GM21515 (cell line): ENCODE measurements around the gene CCNQ.

Experiments used
- ATAC-seq: cut with Tn5 transposase; IDR thresholded peaks from one replicate; pipeline ENCODE4 v1.9.1; 2021; ENCODE audit not compliant: unreplicated experiment

CCNQ gene

DNA sequence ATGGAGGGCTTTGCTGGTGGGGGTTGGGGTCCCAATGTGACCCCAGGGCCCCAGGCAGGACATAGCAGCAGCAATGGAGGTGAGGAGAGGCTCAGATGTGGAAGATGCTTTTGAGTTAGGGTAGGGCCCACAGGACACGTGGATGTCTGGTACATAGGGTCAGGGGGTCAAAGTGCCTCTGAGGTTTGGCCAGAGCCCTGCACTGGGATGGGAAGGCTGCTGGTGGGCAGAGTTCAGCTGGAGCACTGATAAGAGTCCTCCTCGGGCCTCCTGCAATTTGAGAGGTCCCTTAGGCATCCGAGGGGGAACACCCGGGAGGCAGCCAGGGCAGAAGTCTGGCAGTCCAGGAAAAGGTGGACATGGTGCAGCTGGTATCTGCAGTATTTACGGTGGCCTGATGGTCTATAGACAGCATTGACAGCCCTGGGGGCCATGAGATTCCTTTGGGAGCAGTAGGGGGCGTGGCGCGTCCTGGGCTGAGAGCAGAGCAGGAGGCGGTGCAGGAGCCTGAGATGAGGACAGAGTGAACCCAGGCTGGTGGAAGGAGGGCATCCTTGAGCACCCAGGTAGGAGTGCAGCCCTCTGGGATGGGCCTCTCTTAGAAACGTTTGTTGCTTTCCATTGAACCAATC lies 22.6 kb downstream of the CCNQ start:
- ATAC-seq, result no peak

GRCh38 chrX:153573984-153574383 lies 25.0 kb downstream of the CCNQ start:
- no peak for ATAC-seq

GRCh38 chrX:153572601-153573000 lies 26.3 kb downstream of the CCNQ start:
- no peak for ATAC-seq

- ATAC-seq, result no peak
Observed at GRCh38 chrX:153571534-153571908, 27.4 kb downstream of the CCNQ start.

- ATAC-seq, result no peak
Observed at GRCh38 chrX:153569475-153569874, 29.5 kb downstream of the CCNQ start.

GRCh38 chrX:153568451-153569011 lies 30.4 kb downstream of the CCNQ start:
- no peak for ATAC-seq

GRCh38 chrX:153565996-153566580 lies 32.9 kb downstream of the CCNQ start:
- no peak for ATAC-seq

DNA sequence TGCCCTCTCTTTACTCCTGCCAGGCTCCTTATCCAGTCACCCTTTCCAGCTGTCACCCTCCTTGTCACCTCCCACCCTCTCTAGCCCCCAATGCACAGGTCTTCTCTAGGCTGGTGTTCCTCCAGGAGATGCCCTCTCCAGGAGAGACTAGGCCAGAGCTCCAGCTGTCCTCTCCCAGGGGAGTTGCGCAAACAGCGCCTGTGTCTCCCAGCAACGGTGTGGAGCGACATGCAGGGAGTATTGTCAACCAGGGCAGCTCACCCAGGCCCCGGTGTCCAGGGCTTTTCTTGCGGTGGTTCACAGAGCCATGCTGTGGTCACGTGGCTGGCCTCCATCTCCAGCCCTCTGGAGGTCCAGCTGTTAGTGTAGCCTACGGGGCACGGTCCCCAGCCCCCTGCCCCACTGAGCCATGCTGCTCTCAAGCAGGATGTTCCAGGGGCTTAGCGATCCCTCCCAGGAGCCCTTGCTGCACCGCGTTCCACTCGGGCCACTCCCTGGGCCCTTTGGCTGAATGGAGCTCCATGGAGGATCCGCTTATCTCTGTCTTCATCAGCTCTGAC lies 34.8 kb downstream of the CCNQ start:
- ATAC-seq, result no peak

DNA sequence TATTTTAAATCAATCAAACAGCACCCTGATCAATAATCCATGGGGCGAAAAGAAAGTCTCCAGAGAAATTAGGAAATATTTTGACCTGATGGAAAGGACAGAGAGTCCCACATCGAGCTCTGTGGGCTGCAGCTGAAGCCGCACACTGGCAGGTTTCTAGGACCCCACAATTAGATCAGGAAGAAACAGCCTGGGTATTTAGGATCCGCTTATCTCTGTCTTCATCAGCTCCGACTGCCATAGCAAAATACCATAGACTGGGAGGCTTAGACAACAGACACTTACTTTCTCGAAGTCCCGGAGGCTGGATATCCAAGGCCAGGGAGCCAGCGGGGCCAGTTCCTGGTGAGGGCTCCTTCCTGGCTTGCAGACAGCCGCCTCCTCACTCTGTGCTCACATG lies 36.4 kb downstream of the CCNQ start:
- no peak for ATAC-seq

DNA sequence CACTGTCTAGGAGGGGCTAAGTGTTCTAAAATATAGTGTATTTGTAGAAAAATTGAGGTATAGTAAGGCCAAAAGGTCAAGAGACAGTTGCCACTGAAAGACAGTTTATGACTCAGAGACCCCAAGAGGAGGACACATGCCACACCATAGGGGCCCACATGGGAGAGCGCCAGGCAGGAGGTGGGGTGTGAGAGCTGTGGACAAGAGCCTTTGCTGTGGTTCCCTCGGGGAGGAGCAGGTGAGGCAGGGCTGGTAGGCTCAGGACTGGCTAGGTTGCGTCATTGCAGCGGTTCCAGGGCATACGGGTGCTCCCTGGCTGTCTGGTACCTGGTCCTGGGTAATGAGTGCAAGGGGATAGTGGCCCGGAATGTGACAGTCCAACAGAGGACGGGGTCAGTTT lies 37.6 kb downstream of the CCNQ start:
- ATAC-seq, result no peak

DNA sequence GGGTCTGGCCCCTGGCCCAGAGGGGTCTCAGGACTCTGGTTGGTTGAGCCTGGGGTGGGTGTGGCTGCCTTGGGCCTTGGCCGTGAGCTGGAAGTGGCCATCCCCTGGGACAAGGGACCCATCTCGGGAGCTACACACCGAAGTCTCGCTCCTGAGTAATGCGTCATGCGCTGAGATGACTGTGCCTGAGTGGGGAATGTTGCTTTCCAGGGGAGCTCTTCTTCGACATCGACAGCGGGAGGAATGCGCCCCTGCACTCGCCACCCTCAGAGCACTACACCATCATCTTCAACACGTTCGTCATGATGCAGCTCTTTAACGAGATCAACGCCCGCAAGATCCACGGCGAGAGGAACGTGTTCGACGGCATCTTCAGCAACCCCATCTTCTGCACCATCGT lies 38.5 kb downstream of the CCNQ start:
- ATAC-seq, result no peak

DNA sequence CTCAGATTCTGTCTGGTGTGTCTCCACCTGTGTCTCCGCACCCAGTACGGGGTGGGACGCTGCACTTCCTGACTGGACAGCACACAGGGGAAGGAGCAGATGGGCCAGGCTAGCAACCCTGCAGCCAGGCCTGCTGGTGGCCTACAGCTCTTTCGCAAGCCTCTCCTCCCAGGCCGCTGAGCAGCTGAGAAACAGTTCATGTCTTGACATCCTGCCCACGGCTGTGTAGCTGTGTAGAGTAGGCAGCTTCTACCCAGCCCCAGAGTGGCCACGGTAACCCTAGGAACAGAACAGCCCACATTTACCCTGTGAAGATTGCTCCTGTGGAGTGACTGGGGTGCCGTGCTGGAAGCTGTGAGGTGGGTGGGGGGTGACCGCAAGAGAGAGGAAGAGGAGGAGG lies 38.9 kb downstream of the CCNQ start:
- no peak for ATAC-seq

- ATAC-seq, result no peak
Observed at GRCh38 chrX:153557618-153558355, 41.2 kb downstream of the CCNQ start.

DNA sequence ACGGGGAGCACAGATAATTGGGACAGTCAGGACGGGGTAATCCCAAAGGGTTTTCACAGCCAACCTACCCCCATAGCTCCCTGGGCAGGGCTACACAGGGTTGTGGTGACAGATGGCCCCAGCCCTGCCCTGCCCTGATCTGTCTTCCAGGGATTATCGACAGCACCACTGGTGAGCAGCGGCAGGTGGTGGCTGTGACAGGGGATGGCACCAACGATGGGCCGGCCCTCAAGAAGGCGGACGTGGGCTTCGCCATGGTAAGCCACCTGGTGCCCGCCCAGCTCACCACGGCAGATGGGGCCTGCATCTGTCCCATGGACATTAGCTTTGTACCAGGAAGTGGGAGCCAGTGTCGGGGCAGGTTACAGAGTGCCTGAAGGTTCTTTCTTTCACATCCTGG lies 42.2 kb downstream of the CCNQ start:
- ATAC-seq, result no peak

- ATAC-seq, result no peak
Observed at GRCh38 chrX:153554519-153555167, 44.3 kb downstream of the CCNQ start.

DNA sequence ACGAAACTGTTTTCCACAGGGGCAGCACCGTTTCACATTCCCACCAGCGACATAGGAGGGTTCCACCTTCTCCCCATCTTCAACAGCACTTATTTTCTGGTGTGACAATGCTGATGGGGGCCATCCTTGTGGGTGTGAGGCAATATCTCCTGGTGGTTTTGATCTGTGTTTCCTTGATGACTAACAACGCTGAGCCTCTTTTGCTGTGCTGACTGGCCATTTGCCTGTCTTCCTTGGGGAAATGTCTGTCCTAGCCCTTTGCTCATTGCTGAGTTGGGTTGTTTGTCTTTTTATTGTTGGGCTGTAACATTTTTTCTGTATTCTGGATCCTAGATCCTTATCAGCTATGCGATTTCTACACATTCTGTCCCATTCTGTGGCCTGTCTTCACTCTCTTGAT lies 47.8 kb downstream of the CCNQ start:
- ATAC-seq, result no peak

DNA sequence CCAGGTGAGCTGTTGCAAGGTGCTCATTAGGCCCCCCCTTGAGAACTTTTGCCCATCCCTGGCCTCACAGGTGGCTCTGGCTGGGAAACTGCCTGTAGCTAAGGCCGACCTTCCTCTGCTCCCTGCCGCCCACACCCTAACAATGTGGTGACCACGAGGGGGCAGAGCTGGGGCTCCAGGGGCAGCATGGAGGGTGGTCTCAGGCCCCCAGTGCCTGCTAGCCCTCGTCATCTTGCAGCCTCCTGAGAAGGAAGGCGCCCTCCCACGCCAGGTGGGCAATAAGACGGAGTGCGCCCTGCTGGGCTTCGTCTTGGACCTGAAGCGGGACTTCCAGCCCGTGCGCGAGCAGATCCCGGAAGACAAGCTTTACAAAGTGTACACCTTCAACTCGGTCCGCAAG lies 49.1 kb downstream of the CCNQ start:
- no peak for ATAC-seq

- no peak for ATAC-seq
Observed at GRCh38 chrX:153549231-153549630, 49.7 kb downstream of the CCNQ start.

- no peak for ATAC-seq
Observed at GRCh38 chrX:153547195-153547594, 51.7 kb downstream of the CCNQ start.

DNA sequence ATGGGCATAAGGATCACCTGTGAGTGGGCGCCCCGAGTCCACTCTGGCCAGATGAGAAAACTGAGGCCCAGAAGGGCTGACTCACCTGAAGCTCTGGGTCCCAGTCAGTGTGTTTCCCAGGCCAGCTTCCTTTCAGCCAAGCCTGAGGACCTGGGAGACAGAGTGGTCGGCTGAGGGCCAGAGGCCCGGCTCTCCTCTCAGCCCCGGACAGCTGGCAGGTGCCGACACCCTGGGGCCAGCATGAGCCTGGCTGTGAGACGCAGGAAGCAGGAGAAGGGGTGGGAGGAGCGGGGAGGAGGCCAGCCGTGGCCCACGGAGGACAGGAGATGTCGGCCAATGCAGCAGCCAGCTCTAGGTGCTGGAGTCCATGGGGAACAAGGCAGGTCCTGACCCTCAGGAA lies 52.6 kb downstream of the CCNQ start:
- no peak for ATAC-seq

- ATAC-seq, result no peak
Observed at GRCh38 chrX:153544727-153545126, 54.2 kb downstream of the CCNQ start.
